Left lung (tissue), 10 donors: ENCODE measurements around the gene DARS1. TPM values are rescaled to one million over a fixed set of nuclear protein-coding genes. Genes with fewer than 3 reads are reported as not detected.
"Not testable (repeated sequence)": the region's sequence is repeated elsewhere in the genome, so short reads cannot be mapped to it uniquely, and the experiment has no call there.

ENCODE experiments used
- ATAC-seq: fragments of 200-7000 bp; cut with Tn5 transposase; one replicate; pipeline ENCODE4 v1.9.1; 2020; ENCODE audit warnings: moderate library complexity
- DNase-seq, 4 donors: peaks; one replicate each; pipeline ENCODE4 v3.0.0-alpha.2; 2013 to 2020
- H3K27ac ChIP-seq, 2 donors: fragments of 200-600 bp; sonication (generic) in 1 of 2; one replicate each; pipeline versions ENCODE4 v1.5.0 to v1.8.0; 2020 to 2021
- H3K27me3 ChIP-seq, 2 donors: fragments of 200-600 bp; sonication (generic) in 1 of 2; one replicate each; pipeline versions ENCODE4 v1.5.0 to v1.8.0; 2020 to 2021
- H3K36me3 ChIP-seq, 2 donors: fragments of 200-600 bp; sonication (generic) in 1 of 2; one replicate each; pipeline versions ENCODE4 v1.5.0 to v1.8.0; 2020 to 2021
- H3K4me1 ChIP-seq, 2 donors: fragments of 200-600 bp; one replicate each; pipeline ENCODE4 v1.8.0; 2021
- H3K4me3 ChIP-seq, 2 donors: fragments of 200-600 bp; sonication (generic) in 1 of 2; one replicate each; pipeline versions ENCODE4 v1.5.0 to v1.8.0; 2020 to 2021; ENCODE audit warnings: mild to moderate bottlenecking in 1 of 2
- H3K9me3 ChIP-seq, 2 donors: fragments of 200-600 bp; sonication (generic) in 1 of 2; one replicate each; pipeline versions ENCODE4 v1.5.0 to v1.8.0; 2020 to 2021
- intact Hi-C, 2 donors: fragments of 100-400 bp; cut with DNase I; formaldehyde crosslinking; loops; one replicate each; pipeline versions ENCODE4 v1.11.2 to v1.14.2; 2022
- polyA plus RNA-seq, 6 donors: library from polyadenylated mRNA; unstranded; fragments of 120-200 nt; gene quantifications; one replicate each; pipeline ENCODE4 v1.2.1, GENCODE V29; 2013; ENCODE audit not compliant: insufficient read length in 6 of 6
- total RNA-seq, 2 donors: library from RNA; stranded (reverse); fragmentation: NEBNext Ultra II Directional; extraction: Animal tissue kit (Norgen Biotek cat#: 25700); gene quantifications; one replicate each; pipeline ENCODE4 v1.2.1, GENCODE V29; 2021
- TF ChIP-seq, protein P1 (sequence below), 2 donors: fragments of 200-600 bp; sonication (generic) in 1 of 2; IDR thresholded peaks; one replicate each; pipeline versions ENCODE4 v1.5.0 to v1.8.0; 2021; ENCODE audit warnings: antibody characterized with exemption in 2 of 2
- donor health status: DM: no; HTN: yes; CAD: no.
- donor health status: DM: no; HTN: no; CAD: no.

The DARS1 gene
- total and polyA plus RNA-seq, 8 donors, result 46.9 to 165 (median 134) TPM

DNA sequence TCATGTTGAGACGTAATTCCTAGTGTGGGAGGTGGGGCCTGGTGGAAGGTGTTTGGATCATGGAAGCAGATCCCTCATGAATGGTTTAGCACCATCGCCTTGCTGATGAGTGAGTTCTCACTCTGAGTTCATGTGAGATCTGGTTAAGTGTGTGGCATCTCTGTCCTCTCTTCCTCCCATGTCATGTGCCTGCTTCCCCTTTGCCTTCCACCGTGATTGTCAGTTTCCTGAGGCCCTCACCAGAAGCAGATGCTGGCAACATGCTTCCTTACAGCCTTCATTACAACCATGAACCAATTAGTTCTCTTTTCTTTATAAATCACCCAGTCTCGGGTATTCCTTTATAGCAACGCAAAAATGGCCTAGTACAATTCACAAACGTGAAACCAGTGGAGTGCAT lies 94.6 kb downstream of the DARS1 start:
- H3K36me3 ChIP-seq, result no peaks in the 10 kb centered on the region
- ATAC-seq, result peak; percentile 33
- peak in 1 of 4 donors; percentile 46 for DNase-seq

DNA sequence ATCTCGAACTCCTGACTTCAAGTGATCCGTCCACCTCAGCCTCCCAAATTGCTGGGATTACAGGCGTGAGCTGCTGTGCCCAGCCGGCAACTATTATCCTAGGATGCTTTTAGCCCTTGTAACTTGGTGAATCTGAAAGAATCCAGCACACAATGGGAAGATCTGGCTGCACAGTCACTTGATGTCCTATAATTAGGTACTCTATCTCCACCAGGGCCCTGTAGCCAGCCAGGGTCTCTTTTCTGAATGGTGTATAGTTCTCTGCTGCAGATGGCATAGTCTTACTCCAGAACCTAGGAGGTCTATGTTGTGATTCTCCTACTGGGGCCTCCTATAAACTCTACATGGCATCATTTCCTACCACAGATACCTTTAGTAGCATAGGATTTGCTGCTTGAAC lies 95.3 kb downstream of the DARS1 start:
- no peaks in the 10 kb centered on the region for H3K9me3 ChIP-seq
- ATAC-seq (no peak), DNase-seq (no peak)
- no peak overlapping the region for H3K4me3 ChIP-seq
- peaks cover 0 to 5% of the 10 kb centered on the region in 2 donors for H3K27me3 ChIP-seq
- no peaks in the 10 kb centered on the region for H3K36me3 ChIP-seq
- TF ChIP-seq, protein P1, sequence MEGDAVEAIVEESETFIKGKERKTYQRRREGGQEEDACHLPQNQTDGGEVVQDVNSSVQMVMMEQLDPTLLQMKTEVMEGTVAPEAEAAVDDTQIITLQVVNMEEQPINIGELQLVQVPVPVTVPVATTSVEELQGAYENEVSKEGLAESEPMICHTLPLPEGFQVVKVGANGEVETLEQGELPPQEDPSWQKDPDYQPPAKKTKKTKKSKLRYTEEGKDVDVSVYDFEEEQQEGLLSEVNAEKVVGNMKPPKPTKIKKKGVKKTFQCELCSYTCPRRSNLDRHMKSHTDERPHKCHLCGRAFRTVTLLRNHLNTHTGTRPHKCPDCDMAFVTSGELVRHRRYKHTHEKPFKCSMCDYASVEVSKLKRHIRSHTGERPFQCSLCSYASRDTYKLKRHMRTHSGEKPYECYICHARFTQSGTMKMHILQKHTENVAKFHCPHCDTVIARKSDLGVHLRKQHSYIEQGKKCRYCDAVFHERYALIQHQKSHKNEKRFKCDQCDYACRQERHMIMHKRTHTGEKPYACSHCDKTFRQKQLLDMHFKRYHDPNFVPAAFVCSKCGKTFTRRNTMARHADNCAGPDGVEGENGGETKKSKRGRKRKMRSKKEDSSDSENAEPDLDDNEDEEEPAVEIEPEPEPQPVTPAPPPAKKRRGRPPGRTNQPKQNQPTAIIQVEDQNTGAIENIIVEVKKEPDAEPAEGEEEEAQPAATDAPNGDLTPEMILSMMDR (IDR thresholded peaks at IDR 0.05), result no peak
- intact Hi-C loops, result no loop called here
- H3K4me1 ChIP-seq, result peaks cover 0 to 11% of the 10 kb centered on the region in 2 donors
- H3K27ac ChIP-seq, result peak overlapping the region in 1 of 2 donors; percentile 37

More for the DNA sequence above, 94.6 kb downstream of the DARS1 start:
- Histone ChIP-seq H3K4me1 (peaks cover 0 to 11% of the 10 kb centered on the region in 2 donors), H3K27ac (peak overlapping the region in 1 of 2 donors; percentile 37), H3K9me3 (no peaks in the 10 kb centered on the region), H3K4me3 (no peak overlapping the region), H3K27me3 (peaks cover 0 to under 1% of the 10 kb centered on the region in 2 donors)
- TF ChIP-seq, protein P1 (IDR thresholded peaks at IDR 0.05), result no peak
- intact Hi-C loops, result no loop called here

DNA sequence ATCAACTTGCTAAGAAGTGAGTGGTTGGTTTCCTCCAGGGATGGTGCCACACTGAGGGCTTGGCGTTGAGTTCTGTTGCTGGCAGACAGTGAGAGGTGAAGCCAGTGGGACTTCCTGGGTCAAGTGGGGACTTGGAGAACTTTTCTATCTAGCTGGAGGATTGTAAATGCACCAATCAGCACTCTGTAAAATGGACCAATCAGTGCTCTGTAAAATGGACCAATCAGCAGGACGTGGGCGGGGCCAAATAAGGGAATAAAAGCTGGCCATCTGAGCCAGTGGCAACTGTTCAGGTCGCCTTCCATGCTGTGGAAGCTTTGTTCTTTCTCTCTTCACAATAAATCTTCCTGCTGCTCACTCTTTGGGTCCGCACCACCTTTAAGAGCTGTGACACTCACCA lies 96.8 kb downstream of the DARS1 start:
- H3K27ac ChIP-seq, H3K4me3 ChIP-seq, DNase-seq, H3K27me3 ChIP-seq, H3K9me3 ChIP-seq, H3K36me3 ChIP-seq, ATAC-seq, intact Hi-C loops: not testable (repeated sequence)
- H3K4me1 ChIP-seq, result peaks cover 0 to 11% of the 10 kb centered on the region in 2 donors

DNA sequence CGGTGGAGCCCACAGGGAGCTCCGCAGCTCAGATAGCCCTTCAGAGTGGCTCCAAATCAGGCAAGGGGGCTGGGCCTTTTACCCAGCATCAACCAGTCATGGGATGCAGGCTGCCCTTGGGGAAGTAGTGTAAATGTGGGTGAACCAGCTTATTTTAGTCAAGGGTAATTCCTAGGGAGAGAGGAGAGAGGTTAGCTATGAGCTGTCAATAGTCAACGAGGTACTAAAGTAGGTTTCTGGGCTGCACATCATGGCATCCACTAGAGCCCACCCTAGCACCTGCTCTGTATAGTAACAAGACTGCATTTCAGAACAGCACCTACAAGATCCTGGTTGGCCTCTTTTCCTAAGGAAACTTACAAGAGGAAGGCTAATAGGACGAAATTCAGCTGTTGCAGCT lies 99.7 kb downstream of the DARS1 start:
- peaks cover 0 to 5% of the 10 kb centered on the region in 2 donors for H3K27me3 ChIP-seq
- no peak for DNase-seq
- no peaks in the 10 kb centered on the region for H3K36me3 ChIP-seq
- H3K27ac ChIP-seq, result no peak overlapping the region
- TF ChIP-seq, protein P1 (IDR thresholded peaks at IDR 0.05), result no peak
- H3K4me1 ChIP-seq, result no peaks in the 10 kb centered on the region
- H3K9me3 ChIP-seq, result no peaks in the 10 kb centered on the region
- intact Hi-C loops, result no loop called here
- no peak overlapping the region for H3K4me3 ChIP-seq
- no peak for ATAC-seq

DNA sequence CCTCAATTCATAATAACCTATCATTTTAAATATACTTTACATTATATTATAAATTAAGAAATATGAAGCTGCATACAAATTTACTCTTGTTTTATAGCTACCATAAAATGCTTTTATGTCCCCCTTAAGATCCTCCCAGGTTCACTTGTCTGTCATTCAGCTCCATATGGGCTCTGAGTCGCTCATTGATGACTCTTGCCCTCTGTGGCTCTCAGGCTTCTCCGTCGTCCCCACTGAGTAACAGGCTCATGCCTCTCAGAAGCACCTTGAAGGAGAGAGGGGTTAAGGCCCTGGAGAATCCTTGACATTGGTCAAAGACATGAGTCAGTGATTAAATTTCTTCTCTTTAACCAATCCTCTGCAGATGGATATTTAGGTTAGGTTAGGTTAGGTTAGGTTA lies 103.0 kb downstream of the DARS1 start:
- no peaks in the 10 kb centered on the region for H3K36me3 ChIP-seq
- ATAC-seq, result no peak
- H3K27me3 ChIP-seq, result peaks cover 0 to 5% of the 10 kb centered on the region in 2 donors
- no peaks in the 10 kb centered on the region for H3K4me1 ChIP-seq
- intact Hi-C loops, result no loop called here
- TF ChIP-seq, protein P1 (IDR thresholded peaks at IDR 0.05), result no peak
- no peak for DNase-seq
- H3K27ac ChIP-seq, result no peak overlapping the region
- no peak overlapping the region for H3K4me3 ChIP-seq
- H3K9me3 ChIP-seq, result no peaks in the 10 kb centered on the region

DNA sequence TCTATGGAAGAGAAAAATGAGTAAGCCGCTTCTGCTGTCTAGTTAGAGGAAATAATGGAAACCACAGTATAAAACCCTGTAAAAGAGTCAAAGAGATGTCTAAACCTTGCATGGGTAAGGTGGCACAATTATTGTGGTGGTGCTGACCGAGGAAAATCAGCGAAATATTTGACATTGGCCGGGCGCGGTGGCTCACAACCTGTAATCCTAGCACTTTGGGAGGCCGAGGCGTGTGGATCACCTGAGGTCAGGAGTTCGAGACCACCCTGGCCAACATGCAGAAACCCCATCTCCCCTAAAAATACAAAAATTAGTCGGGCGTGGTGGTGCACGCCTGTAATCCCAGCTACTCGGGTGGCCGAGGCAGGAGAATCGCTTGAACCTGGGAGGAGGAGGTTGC lies 108.7 kb downstream of the DARS1 start:
- DNase-seq, ATAC-seq, H3K9me3 ChIP-seq, H3K27me3 ChIP-seq, intact Hi-C loops, H3K36me3 ChIP-seq: not testable (repeated sequence)
- Histone ChIP-seq H3K4me3 (peak overlapping the region; percentile 84 to 90), H3K27ac (peak overlapping the region; percentile 51 to 81), H3K4me1 (peaks cover 0 to 22% of the 10 kb centered on the region in 2 donors)
